NCI-H1417 treated with DMSO at 0.1 percent for 48 hours (cell line): ENCODE measurements around the gene GALNT2.

Experiments used
- DNase-seq: peaks from one replicate; lab custom pipeline; 2025; lab: John Stamatoyannopoulos, UW

The GALNT2 gene

GRCh38 chr1:230326971-230327891 lies 260.2 kb downstream of the GALNT2 start:
- no peak for DNase-seq

- no peak for DNase-seq
Observed at GRCh38 chr1:230327892-230328284, 260.9 kb downstream of the GALNT2 start.

GRCh38 chr1:230328342-230329015 lies 261.4 kb downstream of the GALNT2 start:
- no peak for DNase-seq

- no peak for DNase-seq
Observed at GRCh38 chr1:230330157-230330556, 263.1 kb downstream of the GALNT2 start.
